NT2/D1 (cell line): ENCODE data around the gene TAAR2.

Experiments
- DNase-seq: peaks from one replicate; pipeline ENCODE4 v3.0.0-alpha.2; 2011; ENCODE audit warnings: low read depth, low spot score
- H3K27me3 ChIP-seq: 2 replicates; pipeline ENCODE4 v1.6.0; 2011; ENCODE audit warnings: mild to moderate bottlenecking; ENCODE audit not compliant: insufficient read length, insufficient read depth
- H3K36me3 ChIP-seq: 2 replicates; pipeline ENCODE4 v1.6.1; 2011; ENCODE audit warnings: mild to moderate bottlenecking, low read length, mixed read lengths; ENCODE audit not compliant: insufficient read depth, insufficient read length
- H3K4me1 ChIP-seq: 2 replicates; pipeline ENCODE4 v1.5.1; 2011; ENCODE audit not compliant: insufficient read depth, insufficient read length
- H3K4me3 ChIP-seq: 2 replicates; pipeline ENCODE4 v1.5.1; 2011; ENCODE audit warnings: low read depth; ENCODE audit not compliant: insufficient read length
- H3K9ac ChIP-seq: 2 replicates; pipeline ENCODE4 v1.6.0; 2011; ENCODE audit warnings: low read depth; ENCODE audit not compliant: insufficient read length
- H3K9me3 ChIP-seq: 2 replicates; pipeline ENCODE4 v1.5.1; 2011; ENCODE audit warnings: mild to moderate bottlenecking, low read length; ENCODE audit not compliant: insufficient read depth
- SUZ12 ChIP-seq: IDR thresholded peaks from 2 replicates; pipeline ENCODE4 v1.6.1; 2011; ENCODE audit not compliant: insufficient read length, insufficient read depth; ENCODE audit errors: extremely low read depth
- YY1 ChIP-seq: IDR thresholded peaks from 2 replicates; pipeline ENCODE4 v1.6.1; 2011; ENCODE audit not compliant: insufficient read length, insufficient read depth
- ZNF274 ChIP-seq: IDR thresholded peaks from 2 replicates; pipeline ENCODE4 v1.6.1; 2011; ENCODE audit warnings: mild to moderate bottlenecking, low read depth, low read length

Gene TAAR2, protein sequence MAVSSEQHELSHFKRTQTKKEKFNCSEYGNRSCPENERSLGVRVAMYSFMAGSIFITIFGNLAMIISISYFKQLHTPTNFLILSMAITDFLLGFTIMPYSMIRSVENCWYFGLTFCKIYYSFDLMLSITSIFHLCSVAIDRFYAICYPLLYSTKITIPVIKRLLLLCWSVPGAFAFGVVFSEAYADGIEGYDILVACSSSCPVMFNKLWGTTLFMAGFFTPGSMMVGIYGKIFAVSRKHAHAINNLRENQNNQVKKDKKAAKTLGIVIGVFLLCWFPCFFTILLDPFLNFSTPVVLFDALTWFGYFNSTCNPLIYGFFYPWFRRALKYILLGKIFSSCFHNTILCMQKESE

DNA sequence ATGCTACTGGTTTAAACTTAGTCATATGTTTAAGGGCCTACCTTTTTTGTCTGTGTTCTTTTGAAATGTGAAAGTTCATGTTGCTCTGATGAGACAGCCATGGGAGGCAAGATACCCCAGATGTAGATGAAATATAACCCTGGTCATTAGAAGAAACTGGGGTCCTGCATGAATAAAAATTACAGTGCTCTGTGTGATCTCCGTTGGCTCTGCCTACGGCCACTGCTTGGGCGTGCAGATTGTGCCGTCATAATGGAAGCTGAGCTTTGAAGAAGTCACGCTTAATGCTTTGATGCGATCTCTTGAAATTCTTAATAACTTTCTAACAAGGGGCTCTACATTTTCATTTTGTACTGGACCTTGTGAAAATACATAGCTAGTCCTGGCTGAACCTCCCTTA is at the start of gene TAAR2:
Gene TAAR2, minus strand, starts transcription at position 101 of the 400 bp plus-strand sequence. Its CDS starts 0 bp downstream, at position 101.
- no peaks in the 10 kb centered on the region for H3K4me1 ChIP-seq
- no peaks in the 10 kb centered on the region for H3K9me3 ChIP-seq
- no peaks in the 10 kb centered on the region for H3K36me3 ChIP-seq
- no peak within 1 kb of the TSS for H3K9ac ChIP-seq
- no peak within 1 kb of the TSS for H3K4me3 ChIP-seq
- H3K27me3 ChIP-seq: no peaks in the 10 kb centered on the region
- no peak for TF ChIP-seq SUZ12
- no peak for TF ChIP-seq ZNF274
- no peak for TF ChIP-seq YY1
- DNase-seq: no peak

DNA sequence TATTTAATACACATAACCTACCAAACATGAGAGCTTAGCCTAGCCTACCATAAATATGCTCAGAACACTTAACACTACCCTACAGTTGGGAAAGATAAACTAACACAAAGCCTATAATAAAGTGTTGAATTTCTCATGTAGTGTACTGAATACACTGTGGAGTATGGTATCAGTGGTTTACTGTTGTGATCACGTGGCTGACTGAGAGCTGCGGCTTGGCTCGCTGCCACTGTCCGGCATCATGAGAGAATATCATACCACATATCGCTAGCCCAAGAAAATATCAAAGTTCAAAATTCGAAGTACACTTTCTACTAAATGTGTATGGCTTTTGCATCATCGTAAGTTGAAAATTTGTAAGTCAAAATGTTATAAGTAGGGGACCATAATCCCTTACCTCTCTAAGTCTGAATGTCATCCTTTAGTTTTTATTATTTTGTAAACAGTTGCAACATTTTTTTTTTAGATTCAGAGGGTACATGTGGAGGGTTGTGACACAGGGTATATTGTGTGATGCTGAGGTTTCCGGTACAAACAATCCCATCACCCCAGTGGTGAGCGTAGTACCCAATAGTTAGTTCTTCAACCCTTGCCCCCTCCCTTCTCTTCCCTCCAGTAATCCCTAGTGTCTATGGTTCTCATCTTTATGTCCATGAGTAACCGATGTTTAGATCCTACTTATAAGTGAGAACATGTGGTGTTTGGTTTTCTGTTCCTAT is 49.5 kb upstream of the TAAR2 start:
- no peak for DNase-seq
- Histone ChIP-seq H3K4me3 (no peak overlapping the region), H3K27me3 (no peaks in the 10 kb centered on the region), H3K9me3 (no peaks in the 10 kb centered on the region), H3K4me1 (no peaks in the 10 kb centered on the region), H3K9ac (no peak overlapping the region), H3K36me3 (no peaks in the 10 kb centered on the region)
- no peak for TF ChIP-seq SUZ12
- no peak for TF ChIP-seq YY1
- TF ChIP-seq ZNF274: no peak

DNA sequence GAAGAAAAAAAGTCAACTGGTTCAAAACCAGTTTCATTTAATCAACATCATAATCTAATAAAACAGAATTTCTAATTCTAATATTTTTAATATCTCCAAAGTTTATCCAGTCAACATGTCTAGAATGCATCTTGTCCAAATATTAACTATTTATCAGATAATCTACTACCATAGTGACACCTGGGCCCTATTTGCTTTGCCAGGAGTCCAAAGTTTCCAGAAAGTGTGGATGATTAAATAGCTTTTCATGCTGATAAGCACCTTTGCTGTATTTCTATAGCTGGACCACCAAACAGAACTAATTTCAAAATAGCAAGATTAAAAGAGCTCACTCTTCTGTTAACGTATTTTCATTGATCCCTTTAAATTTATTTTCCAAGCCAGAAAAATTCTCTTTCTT is 47.2 kb upstream of the TAAR2 start:
- TF ChIP-seq ZNF274: no peak
- no peak for TF ChIP-seq SUZ12
- no peak for TF ChIP-seq YY1
- no peak overlapping the region for H3K4me3 ChIP-seq
- H3K9ac ChIP-seq: no peak overlapping the region
- no peaks in the 10 kb centered on the region for H3K36me3 ChIP-seq
- no peaks in the 10 kb centered on the region for H3K4me1 ChIP-seq
- no peaks in the 10 kb centered on the region for H3K27me3 ChIP-seq
- H3K9me3 ChIP-seq: no peaks in the 10 kb centered on the region
- DNase-seq: no peak

DNA sequence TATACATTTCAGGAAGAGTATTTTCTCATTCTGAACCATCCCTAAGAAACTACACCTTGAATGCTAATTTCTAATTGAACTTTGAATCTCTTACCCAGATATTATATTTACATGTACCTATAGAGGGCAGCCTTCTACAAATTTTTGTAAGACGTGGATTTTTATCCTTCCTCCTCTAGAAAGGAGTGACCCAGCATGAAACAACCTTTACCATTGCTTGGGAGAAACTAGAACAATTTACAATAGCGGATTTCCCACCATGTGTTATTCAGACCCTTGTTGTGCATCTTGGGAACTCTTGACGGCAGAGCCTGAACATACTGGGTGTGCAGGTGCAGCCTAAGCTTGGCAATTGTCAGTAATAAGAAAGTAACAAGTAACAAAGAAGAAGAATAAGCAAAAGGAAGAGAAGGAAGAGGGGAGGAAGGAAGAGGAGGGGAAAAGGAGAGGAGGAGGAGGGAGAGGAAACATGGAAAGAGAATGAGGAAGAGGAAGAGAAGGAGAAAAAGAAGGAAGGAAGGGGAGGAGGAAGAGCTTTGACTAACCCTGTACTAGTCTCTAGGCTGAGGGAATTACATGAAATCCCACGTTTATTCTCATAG is 45.7 kb upstream of the TAAR2 start:
- H3K9ac ChIP-seq: no peak overlapping the region
- H3K4me1 ChIP-seq: no peaks in the 10 kb centered on the region
- DNase-seq: no peak
- H3K4me3 ChIP-seq: no peak overlapping the region
- no peaks in the 10 kb centered on the region for H3K9me3 ChIP-seq
- no peaks in the 10 kb centered on the region for H3K36me3 ChIP-seq
- H3K27me3 ChIP-seq: no peaks in the 10 kb centered on the region
- no peak for TF ChIP-seq YY1
- no peak for TF ChIP-seq SUZ12
- TF ChIP-seq ZNF274: no peak

DNA sequence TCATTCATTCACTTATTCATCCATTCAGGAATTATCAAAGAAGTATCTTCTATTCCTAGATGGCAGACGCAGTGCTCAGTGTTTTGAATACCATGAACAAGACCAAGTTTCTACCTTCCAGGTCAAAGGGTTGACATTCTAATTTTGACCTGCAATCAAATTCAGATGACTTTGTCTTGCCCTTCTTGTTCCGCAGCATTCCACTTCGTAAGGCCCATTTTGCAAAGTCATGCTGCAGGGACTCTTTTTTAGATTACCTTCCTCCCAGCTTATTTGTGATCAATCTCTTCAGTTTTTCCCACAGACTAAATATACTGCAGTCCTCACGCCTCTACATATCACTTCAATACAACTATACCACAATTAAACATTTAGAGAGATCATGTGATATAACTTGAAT is 42.0 kb upstream of the TAAR2 start:
- Histone ChIP-seq H3K9ac (no peak overlapping the region), H3K9me3 (no peaks in the 10 kb centered on the region), H3K4me1 (no peaks in the 10 kb centered on the region), H3K36me3 (no peaks in the 10 kb centered on the region), H3K4me3 (no peak overlapping the region), H3K27me3 (no peaks in the 10 kb centered on the region)
- no peak for DNase-seq
- TF ChIP-seq YY1: no peak
- TF ChIP-seq SUZ12: no peak
- TF ChIP-seq ZNF274: no peak

DNA sequence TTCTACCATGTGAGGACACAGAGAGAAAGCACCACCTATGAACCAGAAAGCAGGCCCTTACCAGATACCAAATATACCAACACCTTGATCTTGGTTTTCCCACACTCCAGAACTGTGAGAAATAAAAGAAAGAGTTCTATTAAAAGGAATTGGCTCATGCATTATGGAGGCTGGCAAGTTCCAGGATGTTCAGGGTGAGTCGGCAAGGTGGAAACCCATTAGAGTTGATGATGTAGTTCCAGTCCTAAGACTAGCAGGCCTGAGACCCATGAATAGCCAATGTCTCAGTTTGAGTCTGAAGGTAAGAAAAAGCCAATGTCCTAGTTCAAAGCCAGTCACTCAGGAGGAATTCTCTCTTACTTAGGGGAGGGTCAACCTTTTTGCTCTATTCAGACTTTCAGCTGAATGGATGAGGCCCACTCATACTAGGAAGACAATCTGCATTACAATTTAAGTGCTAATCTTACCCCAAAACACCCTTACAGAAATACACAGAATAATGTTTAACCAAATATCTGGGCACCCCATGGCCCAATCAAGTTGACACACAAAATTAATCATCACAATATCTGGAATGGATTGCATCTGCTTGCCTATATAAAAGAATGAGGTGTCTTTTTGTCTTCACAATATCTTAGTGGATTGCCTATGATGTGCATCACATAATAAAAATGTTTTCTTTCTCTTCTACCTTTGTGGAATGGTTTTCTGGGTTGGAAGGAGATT is 40.4 kb upstream of the TAAR2 start:
- Histone ChIP-seq H3K4me1 (no peaks in the 10 kb centered on the region), H3K4me3 (no peak overlapping the region), H3K36me3 (no peaks in the 10 kb centered on the region), H3K9ac (no peak overlapping the region), H3K27me3 (no peaks in the 10 kb centered on the region), H3K9me3 (no peaks in the 10 kb centered on the region)
- no peak for TF ChIP-seq YY1
- TF ChIP-seq ZNF274: no peak
- TF ChIP-seq SUZ12: no peak
- DNase-seq: no peak
